GM23248 (cell line): ENCODE measurements around the gene SDE2. TPM values are rescaled to one million over a fixed set of nuclear protein-coding genes. Genes with fewer than 3 reads are reported as not detected.

ENCODE experiments used
- DNase-seq: peaks from one replicate; pipeline ENCODE4 v3.0.0-alpha.2; 2015
- H2AFZ ChIP-seq: fragments of 200-600 bp; sonication (generic); 2 replicates; pipeline ENCODE4 v1.6.1; 2016; ENCODE audit warnings: antibody characterized with exemption
- H3F3A ChIP-seq: fragments of 200-600 bp; sonication (generic); 2 replicates; pipeline ENCODE4 v1.6.1; 2016; ENCODE audit warnings: mild to moderate bottlenecking, antibody characterized with exemption, mixed run types; ENCODE audit not compliant: insufficient read depth
- H3K27ac ChIP-seq: fragments of 200-600 bp; sonication (generic); 2 replicates; pipeline ENCODE4 v1.5.1; 2016; ENCODE audit warnings: mild to moderate bottlenecking
- H3K27me3 ChIP-seq: fragments of 200-600 bp; sonication (generic); replicated peaks from 2 replicates; pipeline ENCODE4 v1.6.1; 2016; ENCODE audit warnings: mild to moderate bottlenecking; ENCODE audit not compliant: insufficient read depth
- H3K36me3 ChIP-seq: fragments of 200-600 bp; sonication (generic); 2 replicates; pipeline ENCODE4 v1.6.1; 2016; ENCODE audit warnings: low read depth, mild to moderate bottlenecking
- H3K4me1 ChIP-seq: fragments of 200-600 bp; sonication (generic); 2 replicates; pipeline ENCODE4 v1.6.1; 2016; ENCODE audit warnings: mild to moderate bottlenecking; ENCODE audit not compliant: insufficient read depth
- H3K4me2 ChIP-seq: fragments of 200-600 bp; sonication (generic); one replicate; pipeline ENCODE4 v1.6.1; 2016; ENCODE audit warnings: mild to moderate bottlenecking; ENCODE audit not compliant: unreplicated experiment
- H3K4me3 ChIP-seq: fragments of 200-600 bp; sonication (generic); 2 replicates; pipeline ENCODE4 v1.5.1; 2016; ENCODE audit warnings: mild to moderate bottlenecking
- H3K79me2 ChIP-seq: fragments of 200-600 bp; sonication (generic); 2 replicates; pipeline ENCODE4 v1.6.1; 2016; ENCODE audit warnings: mild to moderate bottlenecking; ENCODE audit not compliant: insufficient read depth
- H3K9ac ChIP-seq: fragments of 200-600 bp; sonication (generic); 2 replicates; pipeline ENCODE4 v1.6.1; 2016; ENCODE audit warnings: mild to moderate bottlenecking
- H3K9me2 ChIP-seq: fragments of 200-600 bp; sonication (generic); 2 replicates; pipeline ENCODE4 v1.6.1; 2016; ENCODE audit warnings: mixed run types, mild to moderate bottlenecking, moderate library complexity; ENCODE audit not compliant: insufficient read depth
- H3K9me3 ChIP-seq: fragments of 200-600 bp; sonication (generic); one replicate; pipeline ENCODE4 v1.6.1; 2017; ENCODE audit warnings: low read depth
- H4K20me1 ChIP-seq: fragments of 200-600 bp; sonication (generic); 2 replicates; pipeline ENCODE4 v1.6.0; 2016; ENCODE audit not compliant: insufficient read depth
- EZH2 ChIP-seq: fragments of 200-600 bp; sonication (generic); IDR thresholded peaks from 2 replicates; pipeline ENCODE4 v1.6.1; 2018; ENCODE audit warnings: antibody characterized with exemption, mild to moderate bottlenecking; ENCODE audit not compliant: insufficient read depth, poor library complexity, severe bottlenecking
- EZH2phosphoT487 ChIP-seq: fragments of 200-600 bp; sonication (generic); IDR thresholded peaks from 2 replicates; pipeline ENCODE4 v1.6.1; 2018; ENCODE audit warnings: antibody characterized with exemption, moderate library complexity, mild to moderate bottlenecking, low read depth; ENCODE audit not compliant: insufficient read depth
- WGBS, 2 experiments: methylation state at CpG; one replicate each; pipeline ENCODE4 v1.1.6; 2015 to 2017; ENCODE audit warnings: low lambda C conversion rate in 2 of 2, low coverage in 1 of 2; ENCODE audit errors: missing lambda C conversion rate in 2 of 2; 5-methylcytosine and 5-hydroxymethylcytosine counted together
- in situ Hi-C: fragments of 300-500 bp; cut with MboI; formaldehyde crosslinking; loops from 2 replicates; pipeline ENCODE4 v1.15.0; 2020
- polyA plus RNA-seq: library from polyadenylated mRNA; unstranded; fragments of >200 nt; fragmentation: Nextera tagmentation; extraction: Ambion mirVana; gene quantifications from 2 replicates; pipeline ENCODE4 v1.2.1, GENCODE V29; 2016
- total RNA-seq: library from RNA; depleted of rRNA; stranded (reverse); fragments of >200 nt; shearing (Covaris generic); gene quantifications from 2 replicates; pipeline ENCODE4 v1.2.3, GENCODE V29; 2014

The SDE2 gene
- total and polyA plus RNA-seq, 2 experiments from 2014 or later = 18.0 to 21.6 TPM

GRCh38 chr1:226034482-226034881, 35.3 kb upstream of the SDE2 start:
- WGBS, 2 experiments = 0 to 2% methylated on average over 6 of the region's 6 CpGs
- H3K9me2 ChIP-seq = no peaks in the 10 kb centered on the region
- no peaks in the 10 kb centered on the region for H4K20me1 ChIP-seq
- no peak overlapping the region for H3K4me3 ChIP-seq
- no peak overlapping the region for H2AFZ ChIP-seq
- H3K79me2 ChIP-seq = no peaks in the 10 kb centered on the region
- H3K9ac ChIP-seq = 0 out of 2 replicates have a peak overlapping the region, but pooled peaks have one; percentile 22
- H3K4me2 ChIP-seq = peak overlapping the region; percentile 30
- peaks cover 11% of the 10 kb centered on the region for H3K4me1 ChIP-seq
- no peaks in the 10 kb centered on the region for H3K36me3 ChIP-seq
- in situ Hi-C loops = no loop called here
- peaks cover 8% of the 10 kb centered on the region for H3F3A ChIP-seq
- H3K27ac ChIP-seq = peak overlapping the region; percentile 56
- no peaks in the 10 kb centered on the region for H3K9me3 ChIP-seq
- 0 out of 2 replicates have a peak, but pooled peaks have one; percentile 58 for TF ChIP-seq EZH2phosphoT487
- TF ChIP-seq EZH2 = no peak
- peak; percentile 99 for DNase-seq
- H3K27me3 ChIP-seq = no peaks in the 10 kb centered on the region

GRCh38 chr1:226033991-226034390, 34.8 kb upstream of the SDE2 start:
- Histone ChIP-seq H3K27ac (peak overlapping the region; percentile 56), H3K9ac (0 out of 2 replicates have a peak overlapping the region, but pooled peaks have one; percentile 22), H3K4me3 (no peak overlapping the region)

GRCh38 chr1:226033582-226033981, 34.4 kb upstream of the SDE2 start:
- in situ Hi-C loops = no loop called here
- no peak for TF ChIP-seq EZH2phosphoT487
- TF ChIP-seq EZH2 = no peak

More at GRCh38 chr1:226033991-226034390, 34.8 kb upstream of the SDE2 start:
- Histone ChIP-seq H3K27me3 (no peaks in the 10 kb centered on the region), H3K4me2 (no peak overlapping the region), H4K20me1 (no peaks in the 10 kb centered on the region), H3K4me1 (peaks cover 11% of the 10 kb centered on the region), H3K9me3 (no peaks in the 10 kb centered on the region), H3F3A (peaks cover 8% of the 10 kb centered on the region), H2AFZ (no peak overlapping the region), H3K79me2 (no peaks in the 10 kb centered on the region), H3K9me2 (no peaks in the 10 kb centered on the region), H3K36me3 (no peaks in the 10 kb centered on the region)
- no peak for DNase-seq
- no peak for TF ChIP-seq EZH2phosphoT487
- no peak for TF ChIP-seq EZH2
- in situ Hi-C loops = no loop called here

GRCh38 chr1:226029568-226030225, 30.6 kb upstream of the SDE2 start:
- in situ Hi-C loops = no loop called here
- no peak for DNase-seq

More at GRCh38 chr1:226033582-226033981, 34.4 kb upstream of the SDE2 start:
- H3K79me2 ChIP-seq = no peaks in the 10 kb centered on the region
- WGBS, 2 experiments = 97 to 99% methylated on average over 4 of the region's 4 CpGs
- no peak overlapping the region for H3K9ac ChIP-seq
- H4K20me1 ChIP-seq = no peaks in the 10 kb centered on the region
- no peak for DNase-seq
- H3K4me1 ChIP-seq = peaks cover 11% of the 10 kb centered on the region
- H3K4me2 ChIP-seq = no peak overlapping the region
- H3K9me2 ChIP-seq = no peaks in the 10 kb centered on the region
- H3K27ac ChIP-seq = no peak overlapping the region
- H3K9me3 ChIP-seq = no peaks in the 10 kb centered on the region
- no peak overlapping the region for H3K4me3 ChIP-seq
- H3K36me3 ChIP-seq = no peaks in the 10 kb centered on the region
- no peak overlapping the region for H2AFZ ChIP-seq
- peaks cover 8% of the 10 kb centered on the region for H3F3A ChIP-seq
- no peaks in the 10 kb centered on the region for H3K27me3 ChIP-seq

More at GRCh38 chr1:226029568-226030225, 30.6 kb upstream of the SDE2 start:
- Histone ChIP-seq H3K79me2 (no peaks in the 10 kb centered on the region), H3F3A (peaks cover 8% of the 10 kb centered on the region), H3K4me3 (no peak overlapping the region), H3K27me3 (no peaks in the 10 kb centered on the region), H3K36me3 (no peaks in the 10 kb centered on the region), H3K4me1 (0 out of 2 replicates have a peak, but pooled peaks cover 5% of the 10 kb centered on the region), H2AFZ (no peak overlapping the region), H3K4me2 (no peak overlapping the region), H3K9ac (no peak overlapping the region), H3K9me2 (no peaks in the 10 kb centered on the region), H3K27ac (no peak overlapping the region), H3K9me3 (no peaks in the 10 kb centered on the region), H4K20me1 (no peaks in the 10 kb centered on the region)
- TF ChIP-seq EZH2 (no peak), EZH2phosphoT487 (no peak)
- WGBS, 2 experiments = 90% methylated on average over 7 of the region's 7 CpGs
